Measurements from ENCODE around the gene RNF144A. TPM values are rescaled to one million over a fixed set of nuclear protein-coding genes. Genes with fewer than 3 reads are reported as not detected.
A peak's percentile ranks its signal among the peaks of the same experiment; 100 is the strongest.

The RNF144A gene
- total RNA-seq, 1 donor from 2014 or later = 41.5 TPM

DNA sequence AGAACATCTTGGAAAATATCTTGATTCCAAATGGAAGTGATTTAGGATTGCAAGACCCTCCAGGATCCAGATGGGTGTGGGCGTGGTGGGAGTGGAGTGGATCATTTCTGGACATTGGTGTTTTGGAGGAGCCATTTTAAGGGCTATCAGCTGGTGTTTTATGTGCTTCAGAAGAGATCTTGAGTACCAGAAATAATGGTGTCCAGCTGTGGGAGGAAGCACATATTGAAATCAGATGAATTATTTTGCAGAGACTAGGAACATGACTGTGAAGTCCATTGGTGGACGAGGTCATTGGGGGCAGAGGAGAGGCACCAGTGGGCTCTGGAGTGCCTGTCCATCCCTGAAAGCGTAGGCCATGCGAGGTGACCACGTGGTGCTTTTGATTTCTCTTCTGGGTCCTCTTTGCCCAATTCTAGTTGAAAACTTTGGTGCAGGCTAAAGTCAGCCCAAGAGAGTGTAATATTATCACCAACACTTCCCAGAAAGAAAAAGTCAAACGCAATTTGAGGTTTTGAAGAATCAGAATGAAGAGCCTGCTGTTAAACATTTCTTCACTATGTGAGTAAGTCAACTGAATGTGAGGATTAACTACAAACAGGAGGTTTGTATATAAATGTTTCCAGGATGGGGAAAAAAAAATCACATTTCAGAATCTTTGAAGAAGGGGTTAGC, 31.6 kb downstream of the RNF144A start:
- no peak for DNase-seq

GRCh38 chr2:6951046-6951445, 33.8 kb downstream of the RNF144A start:
- DNase-seq = no peak

GRCh38 chr2:6952101-6952500, 34.9 kb downstream of the RNF144A start:
- DNase-seq = no peak

DNA sequence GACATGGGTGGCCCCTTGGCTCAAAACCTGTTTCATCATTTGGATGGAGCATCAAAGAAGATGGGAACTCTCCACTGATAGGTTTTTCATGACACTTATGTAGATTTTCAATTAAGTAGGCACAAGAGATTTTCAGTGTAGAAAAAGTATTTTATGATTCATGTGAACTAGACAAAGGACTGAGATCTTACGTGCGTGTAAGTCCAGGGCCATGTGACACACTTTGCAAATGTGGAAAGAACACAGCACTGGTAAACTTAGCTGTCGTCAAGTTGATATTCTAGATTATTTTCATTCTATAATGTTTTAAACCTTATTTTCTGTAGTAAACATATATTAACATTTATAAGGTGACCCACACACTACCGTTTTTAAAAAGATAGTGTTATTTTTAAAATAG, 37.4 kb downstream of the RNF144A start:
- DNase-seq = no peak

- no peak for DNase-seq
Measured at GRCh38 chr2:6955511-6956136, 38.4 kb downstream of the RNF144A start.

DNA sequence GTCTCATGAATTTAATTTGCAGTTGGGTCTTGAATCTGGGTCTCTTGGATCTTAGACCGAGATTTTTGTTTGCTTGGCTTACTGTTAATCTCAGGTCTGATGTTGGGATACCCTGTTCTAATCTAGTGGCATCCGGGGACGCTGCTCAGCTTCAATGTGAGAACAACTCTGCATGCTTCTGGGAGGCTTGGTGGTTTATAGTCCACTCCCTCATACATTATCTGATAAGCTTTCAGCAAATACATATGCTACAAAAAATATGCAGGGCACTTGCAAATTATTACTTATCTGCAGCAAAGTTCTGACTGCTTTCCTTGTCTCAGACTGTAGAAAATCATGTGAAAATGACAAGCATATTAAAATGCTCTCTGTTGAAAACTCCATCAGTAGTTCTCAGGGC, 39.4 kb downstream of the RNF144A start:
- no peak for DNase-seq

DNA sequence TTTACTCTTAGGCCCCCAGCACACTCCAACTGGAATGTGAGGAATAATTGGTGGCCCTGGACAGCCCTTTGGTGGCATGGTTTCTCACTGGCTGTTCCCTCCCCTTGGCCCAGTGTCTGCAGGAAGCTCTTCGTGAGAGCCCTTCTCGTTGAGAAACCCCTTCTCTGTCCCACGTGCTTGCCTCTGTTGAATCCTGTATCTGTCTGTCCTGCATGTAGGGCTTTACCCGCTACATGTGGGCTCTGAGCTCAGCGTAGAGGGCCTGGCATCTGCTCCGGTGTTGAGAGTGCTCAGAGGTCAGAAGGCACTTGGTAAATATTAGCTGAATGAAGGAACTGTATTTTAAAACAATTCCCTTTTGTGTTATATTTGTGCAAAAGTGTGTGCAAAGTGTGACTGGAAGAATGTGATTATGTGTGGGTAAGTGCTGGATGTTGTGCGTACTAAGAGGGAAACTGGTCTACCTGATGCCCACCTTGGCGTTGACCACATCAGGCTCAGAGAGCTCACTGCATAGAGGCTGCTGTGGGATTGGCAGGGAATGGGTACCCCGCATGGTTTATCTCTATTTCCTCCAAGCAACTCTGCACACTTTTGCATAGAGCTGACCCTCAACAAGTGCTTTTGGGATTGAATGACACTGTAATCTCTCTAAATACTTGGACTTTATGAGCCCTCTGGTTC, 40.0 kb downstream of the RNF144A start:
- no peak for DNase-seq

- peak; percentile 61 for DNase-seq
Measured at GRCh38 chr2:6957910-6958615, 40.9 kb downstream of the RNF144A start.

- no peak for DNase-seq
Measured at GRCh38 chr2:6958616-6959235, 41.5 kb downstream of the RNF144A start.

DNA sequence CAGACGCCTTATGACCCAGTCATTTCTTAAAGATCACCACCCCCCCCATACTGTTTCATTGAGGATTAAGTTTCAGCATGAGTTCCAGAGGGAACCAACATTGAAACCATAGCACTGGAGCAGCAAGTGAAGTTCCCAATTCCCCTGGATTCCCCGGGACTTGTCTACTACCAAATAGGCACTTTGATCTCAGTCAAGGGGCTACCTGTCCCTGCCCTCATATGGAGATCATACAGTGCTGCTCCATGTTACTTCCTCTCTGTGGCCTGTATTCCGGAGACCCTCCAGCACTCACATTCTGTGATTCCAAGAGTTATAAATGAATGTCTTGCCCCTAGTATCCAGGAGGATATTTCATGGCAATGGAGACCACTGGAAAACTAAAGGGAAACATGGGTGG, 42.5 kb downstream of the RNF144A start:
- DNase-seq = no peak

GRCh38 chr2:6960659-6961058, 43.4 kb downstream of the RNF144A start:
- no peak for DNase-seq

DNA sequence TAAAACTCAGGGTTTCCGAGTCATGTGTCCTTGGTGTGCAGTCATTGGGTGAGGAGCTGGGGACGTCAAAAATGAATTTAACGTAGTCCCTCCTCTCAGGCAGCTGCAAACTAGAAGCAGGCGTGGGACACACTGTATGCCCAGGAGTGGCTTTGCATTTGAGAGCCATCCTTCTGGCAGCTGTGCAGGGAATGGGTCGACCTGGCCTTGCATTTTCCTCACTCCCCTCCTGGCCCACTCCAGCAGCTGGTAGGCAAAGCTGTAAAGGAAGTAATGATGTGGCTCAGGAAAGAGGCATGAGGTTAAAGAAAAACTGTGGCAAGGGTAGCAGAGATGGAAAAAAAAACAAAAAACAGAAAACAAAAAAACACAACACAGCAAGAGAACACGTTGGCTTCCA, 46.5 kb downstream of the RNF144A start:
- DNase-seq = no peak

GRCh38 chr2:6965071-6965795, 48.0 kb downstream of the RNF144A start:
- no peak for DNase-seq

GRCh38 chr2:6966446-6966940, 49.3 kb downstream of the RNF144A start:
- no peak for DNase-seq

GRCh38 chr2:6967301-6967700, 50.1 kb downstream of the RNF144A start:
- DNase-seq = no peak

- no peak for DNase-seq
Measured at GRCh38 chr2:6968319-6969100, 51.3 kb downstream of the RNF144A start.

DNA sequence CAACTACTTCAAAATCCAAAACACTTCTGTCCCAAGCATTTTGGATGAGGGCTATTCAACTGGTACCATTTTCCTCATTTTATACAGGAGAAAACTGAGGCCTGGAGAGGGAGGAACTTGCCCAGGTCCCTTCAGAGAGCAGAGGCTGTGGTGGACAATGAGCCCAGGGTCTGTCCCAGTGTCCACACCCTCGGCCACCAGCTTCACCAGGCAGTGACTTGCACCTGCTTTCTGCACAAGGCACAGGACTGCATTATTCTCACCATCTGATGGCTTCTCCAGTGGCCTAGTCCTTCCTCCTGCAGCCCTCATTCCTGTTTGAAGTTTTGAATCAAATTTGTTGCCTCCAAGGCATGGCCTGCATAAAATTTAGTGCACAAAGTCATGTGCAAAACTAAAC, 53.3 kb downstream of the RNF144A start:
- no peak for DNase-seq

- DNase-seq = no peak
Measured at GRCh38 chr2:6970976-6971480, 53.8 kb downstream of the RNF144A start.

GRCh38 chr2:6971502-6971901, 54.3 kb downstream of the RNF144A start:
- DNase-seq = no peak

DNA sequence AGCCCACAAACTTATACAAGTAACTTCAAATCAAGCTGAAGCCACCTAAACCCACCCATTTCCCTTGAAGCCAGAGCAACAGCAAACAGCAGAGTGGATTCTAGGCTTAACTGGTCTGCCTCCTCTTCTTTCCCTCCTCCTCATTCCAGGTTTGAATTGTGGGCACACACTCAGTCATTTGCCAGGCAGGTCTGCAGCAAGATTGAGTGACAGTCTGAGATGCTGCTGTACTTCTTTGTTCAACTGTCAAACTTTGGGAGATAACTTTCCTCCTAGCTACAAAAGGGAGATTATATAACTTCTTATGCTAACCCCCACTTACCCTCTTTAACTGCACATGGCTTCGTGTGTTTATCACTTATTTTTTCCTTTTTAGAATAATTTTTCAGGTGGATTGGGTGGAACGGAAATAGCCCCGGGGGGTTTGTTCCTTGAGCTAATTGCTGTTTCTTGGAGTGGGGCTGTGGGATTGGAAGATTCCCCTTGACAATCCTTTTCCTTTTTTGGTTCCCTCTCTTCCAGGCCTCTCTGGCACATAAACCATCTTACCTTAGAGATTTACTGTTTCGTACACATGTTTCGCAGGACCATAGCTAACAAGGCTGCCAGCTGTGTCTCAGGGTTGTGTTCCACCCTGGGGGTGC, 55.0 kb downstream of the RNF144A start:
- DNase-seq = no peak

Measured in occipital lobe (tissue), 2 donors.